BE2C (cell line): ENCODE measurements around the gene LETMD1.

Experiments
- DNase-seq: peaks from one replicate; pipeline ENCODE4 v3.0.0-alpha.2; 2020
- H3K27me3 ChIP-seq: fragments of 250-450 bp; sonication (Bioruptor Pico); 2 replicates; pipeline ENCODE4 v1.5.1; 2020; ENCODE audit warnings: mild to moderate bottlenecking
- H3K36me3 ChIP-seq: fragments of 250-450 bp; sonication (Bioruptor Pico); 2 replicates; pipeline ENCODE4 v1.5.1; 2020; ENCODE audit warnings: mild to moderate bottlenecking
- H3K4me1 ChIP-seq: fragments of 250-450 bp; sonication (Bioruptor Pico); 2 replicates; pipeline ENCODE4 v1.5.1; 2020
- H3K4me3 ChIP-seq: 2 replicates; pipeline ENCODE4 v1.5.1; 2011; ENCODE audit warnings: low read depth, low read length
- H3K9me3 ChIP-seq: fragments of 250-450 bp; sonication (Bioruptor Pico); 2 replicates; pipeline ENCODE4 v1.5.1; 2020
- TF ChIP-seq, protein P1 (sequence below): IDR thresholded peaks from 2 replicates; pipeline ENCODE4 v1.5.1; 2012; ENCODE audit warnings: mild to moderate bottlenecking, low read depth, low read length

Gene LETMD1

DNA sequence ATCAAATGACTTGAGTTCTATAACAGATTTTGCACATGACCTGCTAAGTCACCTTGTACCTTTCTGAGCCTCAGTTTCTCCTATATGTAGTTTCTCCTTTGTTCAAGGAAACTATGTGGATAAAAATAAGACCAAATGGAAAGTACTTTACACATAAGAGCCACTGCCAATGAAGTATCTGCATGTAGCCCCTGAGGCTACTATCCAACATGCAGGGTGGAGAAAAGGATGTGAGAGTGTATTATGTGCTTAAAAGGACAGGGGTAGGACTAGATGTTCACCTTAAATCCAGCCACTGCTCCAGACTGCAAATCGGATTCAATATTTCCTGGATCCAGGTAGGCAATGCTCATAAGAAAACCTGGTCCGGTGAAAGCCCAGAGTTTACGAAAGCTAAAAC lies 43.1 kb upstream of the LETMD1 start:
- Histone ChIP-seq H3K27me3 (no peaks in the 10 kb centered on the region), H3K4me1 (no peaks in the 10 kb centered on the region), H3K36me3 (peaks cover 45% of the 10 kb centered on the region), H3K4me3 (no peak overlapping the region), H3K9me3 (no peaks in the 10 kb centered on the region)
- TF ChIP-seq, protein P1, sequence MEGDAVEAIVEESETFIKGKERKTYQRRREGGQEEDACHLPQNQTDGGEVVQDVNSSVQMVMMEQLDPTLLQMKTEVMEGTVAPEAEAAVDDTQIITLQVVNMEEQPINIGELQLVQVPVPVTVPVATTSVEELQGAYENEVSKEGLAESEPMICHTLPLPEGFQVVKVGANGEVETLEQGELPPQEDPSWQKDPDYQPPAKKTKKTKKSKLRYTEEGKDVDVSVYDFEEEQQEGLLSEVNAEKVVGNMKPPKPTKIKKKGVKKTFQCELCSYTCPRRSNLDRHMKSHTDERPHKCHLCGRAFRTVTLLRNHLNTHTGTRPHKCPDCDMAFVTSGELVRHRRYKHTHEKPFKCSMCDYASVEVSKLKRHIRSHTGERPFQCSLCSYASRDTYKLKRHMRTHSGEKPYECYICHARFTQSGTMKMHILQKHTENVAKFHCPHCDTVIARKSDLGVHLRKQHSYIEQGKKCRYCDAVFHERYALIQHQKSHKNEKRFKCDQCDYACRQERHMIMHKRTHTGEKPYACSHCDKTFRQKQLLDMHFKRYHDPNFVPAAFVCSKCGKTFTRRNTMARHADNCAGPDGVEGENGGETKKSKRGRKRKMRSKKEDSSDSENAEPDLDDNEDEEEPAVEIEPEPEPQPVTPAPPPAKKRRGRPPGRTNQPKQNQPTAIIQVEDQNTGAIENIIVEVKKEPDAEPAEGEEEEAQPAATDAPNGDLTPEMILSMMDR, result no peak
- no peak for DNase-seq

DNA sequence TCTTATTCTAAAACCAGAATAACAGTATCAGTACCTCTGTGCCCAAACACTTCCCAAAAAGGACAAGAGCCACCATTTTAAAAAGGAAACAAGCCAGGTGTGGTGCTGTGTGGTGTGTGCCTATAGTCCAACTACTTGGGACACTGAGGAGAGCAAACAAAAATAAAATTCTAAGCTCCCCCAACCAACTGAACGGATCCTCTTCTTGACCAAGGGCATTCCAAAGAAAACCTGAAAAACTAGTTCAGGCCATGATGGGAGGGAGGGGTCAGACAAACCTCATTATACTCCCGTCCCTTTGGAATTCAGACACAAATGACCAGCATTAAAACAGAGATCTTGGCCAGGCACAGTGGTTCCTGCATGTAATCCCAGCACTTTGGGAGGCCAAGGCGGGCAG lies 42.5 kb upstream of the LETMD1 start:
- Histone ChIP-seq H3K27me3 (no peaks in the 10 kb centered on the region), H3K36me3 (peaks cover 41% of the 10 kb centered on the region), H3K9me3 (no peaks in the 10 kb centered on the region), H3K4me1 (peaks cover 2% of the 10 kb centered on the region), H3K4me3 (no peak overlapping the region)
- TF ChIP-seq, protein P1, result no peak
- no peak for DNase-seq

DNA sequence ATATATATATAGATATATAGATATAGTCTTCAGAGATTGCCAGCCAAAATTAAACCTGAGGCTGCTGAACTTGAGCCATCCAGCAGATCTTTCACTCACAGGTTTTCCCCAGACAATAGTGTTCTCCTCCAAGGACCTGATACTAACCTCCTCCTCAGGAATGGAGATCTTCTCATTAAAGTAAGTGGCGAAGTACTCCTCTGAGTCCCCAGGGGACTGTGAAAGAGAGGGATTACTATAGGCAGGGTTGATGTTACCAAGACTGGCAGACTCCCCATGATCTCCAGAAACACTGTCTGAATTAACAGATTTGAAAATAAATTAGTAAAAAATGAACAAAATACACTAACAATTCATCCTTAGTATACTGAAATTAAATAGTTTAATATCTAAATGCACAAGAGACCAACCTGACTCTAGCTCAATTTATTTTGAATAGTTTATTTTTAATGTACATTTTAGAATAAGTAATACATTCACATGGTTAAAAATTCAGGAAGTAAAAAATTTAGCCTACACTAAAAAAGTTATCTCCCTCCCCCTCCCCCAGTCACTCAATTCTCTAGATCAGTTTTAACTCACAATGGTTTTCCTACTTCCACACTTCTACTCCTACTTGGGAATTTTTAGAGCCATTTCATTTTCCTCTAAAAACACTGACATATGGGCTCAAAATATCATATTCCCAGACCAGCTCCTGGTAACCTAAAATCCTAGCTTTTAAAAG lies 39.6 kb upstream of the LETMD1 start:
- TF ChIP-seq, protein P1, result no peak
- no peak for DNase-seq
- Histone ChIP-seq H3K36me3 (peaks cover 30% of the 10 kb centered on the region), H3K27me3 (no peaks in the 10 kb centered on the region), H3K4me3 (no peak overlapping the region), H3K4me1 (peaks cover 3% of the 10 kb centered on the region), H3K9me3 (no peaks in the 10 kb centered on the region)

DNA sequence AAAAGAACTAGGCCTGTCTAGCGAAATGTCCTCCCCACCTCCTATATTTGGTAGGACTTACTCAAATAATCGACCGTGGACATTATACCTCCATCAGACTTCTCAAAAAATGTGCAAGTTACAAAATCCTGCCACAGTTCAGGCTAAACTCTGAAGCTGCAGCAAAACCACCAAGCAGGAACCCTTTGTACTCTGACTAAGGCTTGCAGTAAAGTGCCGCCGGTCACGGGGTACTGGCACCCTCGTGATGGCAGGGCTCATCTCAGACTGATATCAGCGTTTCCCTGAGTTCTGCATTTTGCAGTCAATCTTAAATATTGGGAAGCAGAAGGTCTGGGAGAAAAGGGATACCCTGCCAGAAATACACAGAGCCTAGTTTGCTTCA lies 39.1 kb upstream of the LETMD1 start:
- H3K9me3 ChIP-seq, result no peaks in the 10 kb centered on the region
- TF ChIP-seq, protein P1, result no peak
- H3K4me1 ChIP-seq, result peaks cover 3% of the 10 kb centered on the region
- H3K4me3 ChIP-seq, result no peak overlapping the region
- peaks cover 32% of the 10 kb centered on the region for H3K36me3 ChIP-seq
- H3K27me3 ChIP-seq, result no peaks in the 10 kb centered on the region
- DNase-seq, result no peak

DNA sequence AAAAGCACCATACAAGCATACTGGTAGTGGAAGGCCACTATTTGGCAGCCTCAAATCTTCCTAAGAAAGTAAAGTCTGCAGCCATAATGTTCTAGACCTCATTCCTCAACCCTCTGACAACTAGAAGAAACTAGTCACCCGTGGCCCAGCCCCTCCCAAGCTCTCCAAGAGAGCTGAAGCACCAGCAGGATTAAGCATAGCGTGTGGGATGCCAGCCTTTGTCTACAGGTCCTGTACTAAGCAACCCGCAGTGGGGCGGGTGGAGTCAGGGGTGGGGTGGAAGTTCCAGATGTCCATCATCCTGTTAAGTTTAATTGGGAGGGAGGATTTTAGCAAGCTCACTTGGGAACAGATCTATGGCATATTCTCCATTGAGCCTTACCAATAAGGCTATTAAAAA lies 36.2 kb upstream of the LETMD1 start:
- Histone ChIP-seq H3K9me3 (no peaks in the 10 kb centered on the region), H3K4me1 (peaks cover 3% of the 10 kb centered on the region), H3K27me3 (no peaks in the 10 kb centered on the region), H3K36me3 (peaks cover 13% of the 10 kb centered on the region), H3K4me3 (no peak overlapping the region)
- no peak for DNase-seq
- TF ChIP-seq, protein P1, result no peak

DNA sequence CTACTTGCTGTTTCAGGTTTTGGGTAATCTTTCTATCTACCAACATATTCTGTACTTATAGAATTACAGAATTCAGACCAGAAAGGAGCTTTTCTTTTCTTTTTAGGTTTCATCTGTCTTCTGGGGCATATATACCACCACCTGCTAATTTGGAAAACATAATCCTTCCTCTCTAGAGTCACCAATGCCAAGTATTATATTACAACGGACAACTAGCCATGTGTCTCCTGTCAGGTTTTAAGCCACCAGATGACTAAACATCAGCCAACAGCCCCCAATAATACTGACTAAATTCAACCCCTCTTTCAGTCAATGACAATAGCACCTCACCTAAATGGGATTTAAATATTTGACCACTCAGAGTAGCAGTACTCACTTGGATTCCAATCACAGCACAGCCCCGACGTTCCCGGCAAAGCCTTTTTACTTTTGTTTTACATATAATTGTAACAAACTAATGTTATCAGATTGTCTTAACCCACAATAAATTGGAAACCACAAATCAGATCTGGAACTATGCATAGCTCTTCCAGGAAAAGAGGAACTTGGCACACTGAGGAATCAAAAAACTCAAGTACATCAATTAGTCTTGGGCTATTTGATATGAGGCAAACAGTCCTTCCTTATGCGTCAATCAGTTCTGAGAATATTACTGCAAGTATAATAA lies 35.4 kb upstream of the LETMD1 start:
- Histone ChIP-seq H3K36me3 (peaks cover 5% of the 10 kb centered on the region), H3K27me3 (no peaks in the 10 kb centered on the region), H3K4me3 (no peak overlapping the region), H3K9me3 (no peaks in the 10 kb centered on the region), H3K4me1 (peaks cover 3% of the 10 kb centered on the region)
- TF ChIP-seq, protein P1, result no peak
- DNase-seq, result no peak
